Kidney (tissue), 14 donors: ENCODE measurements around the gene HPCAL1. TPM values are rescaled to one million over a fixed set of nuclear protein-coding genes. Genes with fewer than 3 reads are reported as not detected.

Experiments used
- DNase-seq, 5 donors: peaks; one replicate each; pipeline ENCODE4 v3.0.0-alpha.2; 2013 to 2020
- FAIRE-seq: peaks from 2 replicates; lab custom pipeline; 2012; peaks lifted over from hg19 to GRCh38; lab: Jason Lieb, UNC
- H3K27ac ChIP-seq, 2 donors: one replicate each; pipeline ENCODE4 v1.7.0; 2013; ENCODE audit warnings: low read depth in 2 of 2, low read length in 2 of 2, inconsistent platforms in 1 of 2
- H3K27me3 ChIP-seq: one replicate; pipeline ENCODE4 v1.7.1; 2013; ENCODE audit warnings: low read length, inconsistent platforms; ENCODE audit not compliant: control insufficient read depth, insufficient read depth
- H3K36me3 ChIP-seq, 3 donors: one replicate each; pipeline versions ENCODE4 v1.7.0 to v1.7.1; 2013; ENCODE audit warnings: low read length in 3 of 3, control low read depth in 1 of 3, inconsistent platforms in 1 of 3; ENCODE audit not compliant: insufficient read depth in 3 of 3, control insufficient read depth in 2 of 3
- H3K4me1 ChIP-seq, 3 donors: one replicate each; pipeline versions ENCODE4 v1.7.0 to v1.7.1; 2013; ENCODE audit warnings: low read length in 3 of 3, inconsistent platforms in 1 of 3, low read depth in 1 of 3; ENCODE audit not compliant: control insufficient read depth in 2 of 3, insufficient read depth in 2 of 3
- H3K4me3 ChIP-seq, 3 donors: one replicate each; pipeline versions ENCODE4 v1.7.0 to v1.8.1; 2013; ENCODE audit warnings: low read length in 3 of 3, control low read depth in 1 of 3, inconsistent platforms in 1 of 3
- H3K9ac ChIP-seq, 3 donors: one replicate each; pipeline versions ENCODE4 v1.7.0 to v1.7.1; 2013; ENCODE audit warnings: low read length in 3 of 3, control low read depth in 1 of 3, inconsistent platforms in 1 of 3
- H3K9me3 ChIP-seq, 3 donors: one replicate each; pipeline versions ENCODE4 v1.7.0 to v1.7.1; 2013; ENCODE audit warnings: low read length in 3 of 3, control low read depth in 1 of 3, inconsistent platforms in 1 of 3; ENCODE audit not compliant: control insufficient read depth in 2 of 3, insufficient read depth in 1 of 3
- intact Hi-C: fragments of 100-400 bp; cut with DNase I; formaldehyde crosslinking; loops from one replicate; pipeline ENCODE4 v1.11.1; 2022
- polyA plus RNA-seq: library from polyadenylated mRNA; stranded (reverse); fragments of 350-450 nt; fragmentation: Illumina TruSeq; extraction: RNeasy Lipid Tissue Mini Kit (QIAGEN cat#74804); gene quantifications from one replicate; pipeline ENCODE4 v1.2.3, GENCODE V29; 2014; ENCODE audit warnings: low read depth, low replicate concordance; ENCODE audit not compliant: insufficient read depth
- total RNA-seq: library from RNA; stranded (reverse); fragmentation: NEBNext Ultra II Directional; extraction: Animal tissue kit (Norgen Biotek cat#: 25700); gene quantifications from one replicate; pipeline ENCODE4 v1.2.1, GENCODE V29; 2021
- TF ChIP-seq, protein P1 (sequence below): IDR thresholded peaks from 3 replicates; pipeline ENCODE4 v1.5.1; 2012; ENCODE audit warnings: mild to moderate bottlenecking, moderate library complexity, borderline replicate concordance; ENCODE audit not compliant: insufficient read depth; ENCODE audit errors: extremely low read depth
- donor health status: control.
- donor health status: control.
- donor health status: control.
- donor health status: control.
- donor health status: control.
- donor health status: DM: yes; HTN: yes; CAD: no.
- donor health status: Normal renal cell carcinoma (clear cell type).

Gene HPCAL1
- total and polyA plus RNA-seq, 2 donors from 2014 or later = 47.3 to 121 TPM

DNA sequence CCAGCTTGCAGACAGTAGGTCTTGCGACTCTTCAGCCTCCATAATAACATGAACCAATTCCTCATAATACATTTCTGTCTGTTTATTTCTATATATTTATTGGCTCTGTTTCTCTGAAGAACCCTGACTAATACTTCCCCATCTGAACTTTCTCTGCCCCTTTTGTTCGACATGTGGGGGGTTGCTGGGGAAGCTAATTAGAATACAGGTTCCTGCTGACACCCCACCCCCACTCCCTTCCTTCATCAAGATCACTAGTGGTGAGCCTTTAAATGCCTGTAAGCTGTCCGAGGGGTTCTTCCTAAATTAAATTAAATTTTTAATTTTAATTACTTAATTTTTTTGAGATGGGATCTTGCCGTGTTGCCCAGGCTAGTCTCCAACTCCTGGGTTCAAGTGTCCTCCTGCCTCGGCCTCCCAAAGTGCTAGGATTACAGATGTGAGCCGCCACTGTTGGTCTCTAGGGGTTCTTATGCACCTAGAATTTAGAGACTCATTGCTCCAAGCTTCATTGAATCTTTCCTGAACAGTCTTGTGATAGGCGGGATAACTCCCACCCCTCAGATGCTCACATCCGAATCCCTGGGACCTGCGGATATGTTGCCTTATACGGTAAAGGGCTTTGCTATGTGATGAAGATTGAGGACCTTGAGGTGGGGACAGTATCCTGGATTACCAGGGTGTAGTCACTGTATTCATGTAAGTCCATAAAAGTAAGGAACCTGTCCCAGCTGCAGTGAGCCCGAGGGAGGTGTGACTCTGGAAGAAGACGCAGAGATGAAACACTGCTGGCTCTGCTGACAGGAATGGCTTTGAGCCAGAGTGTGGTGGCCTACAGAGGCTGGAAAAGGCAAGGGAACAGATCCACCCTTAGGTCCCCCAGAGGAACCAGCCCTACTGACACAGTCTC lies 26.2 kb downstream of the HPCAL1 start:
- no peaks in the 10 kb centered on the region for H3K27me3 ChIP-seq
- intact Hi-C loops = no loop called here
- TF ChIP-seq, protein P1, sequence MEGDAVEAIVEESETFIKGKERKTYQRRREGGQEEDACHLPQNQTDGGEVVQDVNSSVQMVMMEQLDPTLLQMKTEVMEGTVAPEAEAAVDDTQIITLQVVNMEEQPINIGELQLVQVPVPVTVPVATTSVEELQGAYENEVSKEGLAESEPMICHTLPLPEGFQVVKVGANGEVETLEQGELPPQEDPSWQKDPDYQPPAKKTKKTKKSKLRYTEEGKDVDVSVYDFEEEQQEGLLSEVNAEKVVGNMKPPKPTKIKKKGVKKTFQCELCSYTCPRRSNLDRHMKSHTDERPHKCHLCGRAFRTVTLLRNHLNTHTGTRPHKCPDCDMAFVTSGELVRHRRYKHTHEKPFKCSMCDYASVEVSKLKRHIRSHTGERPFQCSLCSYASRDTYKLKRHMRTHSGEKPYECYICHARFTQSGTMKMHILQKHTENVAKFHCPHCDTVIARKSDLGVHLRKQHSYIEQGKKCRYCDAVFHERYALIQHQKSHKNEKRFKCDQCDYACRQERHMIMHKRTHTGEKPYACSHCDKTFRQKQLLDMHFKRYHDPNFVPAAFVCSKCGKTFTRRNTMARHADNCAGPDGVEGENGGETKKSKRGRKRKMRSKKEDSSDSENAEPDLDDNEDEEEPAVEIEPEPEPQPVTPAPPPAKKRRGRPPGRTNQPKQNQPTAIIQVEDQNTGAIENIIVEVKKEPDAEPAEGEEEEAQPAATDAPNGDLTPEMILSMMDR = no peak
- no peaks in the 10 kb centered on the region for H3K9me3 ChIP-seq
- H3K4me3 ChIP-seq = no peak overlapping the region
- FAIRE-seq (no peak), DNase-seq (no peak)
- H3K9ac ChIP-seq = peak overlapping the region in 1 of 3 donors; percentile 31
- H3K27ac ChIP-seq = no peak overlapping the region
- H3K36me3 ChIP-seq = no peaks in the 10 kb centered on the region
- peaks cover 0 to 56% (median 52%) of the 10 kb centered on the region in 3 donors for H3K4me1 ChIP-seq

DNA sequence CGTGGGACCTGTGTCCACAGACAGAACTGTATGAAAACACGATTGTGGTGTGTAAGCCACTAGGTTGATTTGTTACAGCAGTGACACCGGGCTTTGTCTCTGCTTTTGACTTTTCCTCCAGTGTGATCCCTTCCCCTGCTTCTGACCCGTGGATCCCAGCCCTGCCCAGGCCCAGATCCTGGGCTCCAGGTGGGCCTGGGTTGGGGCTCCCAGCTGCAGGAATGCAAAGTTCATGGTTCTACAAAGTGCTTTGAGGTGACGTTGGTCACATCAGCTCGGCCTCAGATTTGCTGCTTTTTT lies 26.8 kb downstream of the HPCAL1 start:
- no peak overlapping the region for H3K4me3 ChIP-seq
- H3K27me3 ChIP-seq = no peaks in the 10 kb centered on the region
- peak overlapping the region; percentile 11 to 13 for H3K27ac ChIP-seq
- peaks cover 0 to 56% (median 52%) of the 10 kb centered on the region in 3 donors for H3K4me1 ChIP-seq
- FAIRE-seq = no peak
- no peaks in the 10 kb centered on the region for H3K36me3 ChIP-seq
- H3K9ac ChIP-seq = peak overlapping the region in 1 of 3 donors; percentile 31
- no peak for DNase-seq
- intact Hi-C loops = no loop called here
- no peaks in the 10 kb centered on the region for H3K9me3 ChIP-seq
- TF ChIP-seq, protein P1 = no peak

DNA sequence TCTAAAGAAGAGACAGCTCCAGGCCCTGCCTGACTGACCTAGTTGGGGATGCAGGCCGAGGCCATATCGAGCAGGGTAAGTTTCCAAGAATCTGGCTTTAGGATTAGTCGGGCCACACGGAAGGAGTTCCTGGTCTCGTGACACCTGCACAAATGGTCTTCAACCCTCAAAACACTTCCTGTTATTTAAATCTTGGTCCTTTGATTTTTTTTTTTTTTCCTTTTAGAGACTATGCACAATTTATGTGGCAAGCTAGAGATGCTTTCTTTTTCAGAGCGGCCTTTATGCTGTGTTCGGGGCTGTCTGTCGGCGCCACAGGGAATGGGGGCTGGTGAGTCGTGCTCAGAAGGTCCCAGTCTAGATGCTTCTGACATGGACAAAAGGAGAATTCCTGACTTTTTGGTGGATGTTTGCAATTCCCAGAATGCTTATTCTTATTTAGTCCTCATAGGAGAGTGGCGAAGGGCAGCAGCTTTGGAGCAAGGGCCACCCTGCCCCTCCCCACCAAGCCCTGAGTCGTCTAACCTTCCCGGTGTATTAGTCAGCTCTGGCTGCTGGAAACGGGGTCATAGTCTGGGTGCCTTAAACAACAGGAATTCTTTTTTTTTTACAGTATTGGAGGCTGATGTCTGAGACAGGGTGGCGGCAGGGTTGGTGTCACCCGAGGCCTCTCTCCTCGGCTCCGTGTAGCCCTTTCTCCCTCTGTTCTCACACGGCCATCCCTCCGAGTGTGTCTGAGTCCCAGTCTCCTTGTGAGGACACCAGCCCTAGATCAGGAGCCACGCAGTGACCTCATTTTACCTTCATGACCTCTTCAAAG lies 27.4 kb downstream of the HPCAL1 start:
- TF ChIP-seq, protein P1 = no peak
- peaks cover 0 to under 1% (median 0%) of the 10 kb centered on the region in 3 donors for H3K9me3 ChIP-seq
- H3K9ac ChIP-seq = peak overlapping the region in 1 of 3 donors; percentile 53
- DNase-seq (peak in 1 of 5 donors; percentile 26), FAIRE-seq (no peak)
- peaks cover 0 to 55% (median 52%) of the 10 kb centered on the region in 3 donors for H3K4me1 ChIP-seq
- H3K4me3 ChIP-seq = no peak overlapping the region
- intact Hi-C loops = no loop called here
- no peaks in the 10 kb centered on the region for H3K36me3 ChIP-seq
- no peaks in the 10 kb centered on the region for H3K27me3 ChIP-seq
- H3K27ac ChIP-seq = peak overlapping the region; percentile 33 to 65
